Measurements from ENCODE around the gene DHRS4L2.

Gene DHRS4L2

DNA sequence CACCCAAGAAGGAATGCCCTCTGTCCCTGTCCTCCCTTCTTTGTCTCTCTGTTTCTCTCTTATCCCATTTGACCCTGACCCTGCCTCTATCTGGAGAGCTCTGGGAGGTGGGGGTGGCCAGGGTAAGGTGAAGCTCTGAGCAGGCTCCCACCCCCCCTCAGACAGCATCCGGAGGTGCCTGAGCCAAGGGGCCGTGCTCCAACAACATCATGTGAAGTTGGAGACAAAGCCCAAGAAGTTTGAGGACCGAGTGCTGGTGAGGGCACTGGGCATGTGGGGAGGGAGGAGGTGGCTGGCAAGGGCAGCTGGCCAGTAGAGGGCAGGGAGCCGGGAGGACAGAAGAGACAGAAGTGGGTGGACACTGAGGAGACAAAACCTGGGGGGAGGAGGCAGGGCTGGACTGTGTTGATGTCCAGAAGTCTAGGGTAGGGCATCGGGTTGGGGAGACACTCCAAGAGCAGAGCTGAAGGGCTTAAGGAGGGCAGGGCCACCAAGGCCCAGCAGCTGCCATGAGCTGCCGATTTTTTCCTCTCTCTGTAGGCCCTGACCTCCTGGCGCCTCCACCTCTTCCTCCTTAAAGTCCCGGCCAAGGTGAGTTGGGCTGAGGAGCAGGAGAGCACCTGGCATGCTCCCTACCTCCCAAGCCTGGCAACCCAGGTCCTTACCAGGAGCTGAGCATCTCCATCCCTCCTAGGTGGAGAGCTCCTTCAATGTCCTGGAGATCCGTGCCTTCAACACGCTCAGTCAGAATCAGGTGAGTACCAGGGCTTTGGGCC lies 65.0 kb downstream of the DHRS4L2 start:
- DNase-seq (ENCODE audit: low spot score), result peak; percentile 3

DNA sequence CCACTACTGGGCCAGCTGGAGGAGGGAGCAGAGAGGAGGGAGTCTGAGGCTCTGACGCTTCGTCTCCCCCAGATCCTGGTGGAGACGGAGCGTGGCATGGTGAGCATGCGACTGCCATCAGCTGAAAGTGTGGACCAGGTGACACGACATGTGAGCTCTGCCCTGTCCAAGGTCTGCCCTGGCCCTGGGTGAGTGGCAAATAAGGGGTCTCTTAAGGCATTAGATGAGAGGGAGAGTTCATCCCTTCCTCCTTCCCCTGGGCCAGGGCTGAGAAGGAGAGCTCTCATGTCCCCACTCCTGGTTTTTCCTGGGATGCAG lies 65.6 kb downstream of the DHRS4L2 start:
- no peak for DNase-seq (ENCODE audit: low spot score)

DNA sequence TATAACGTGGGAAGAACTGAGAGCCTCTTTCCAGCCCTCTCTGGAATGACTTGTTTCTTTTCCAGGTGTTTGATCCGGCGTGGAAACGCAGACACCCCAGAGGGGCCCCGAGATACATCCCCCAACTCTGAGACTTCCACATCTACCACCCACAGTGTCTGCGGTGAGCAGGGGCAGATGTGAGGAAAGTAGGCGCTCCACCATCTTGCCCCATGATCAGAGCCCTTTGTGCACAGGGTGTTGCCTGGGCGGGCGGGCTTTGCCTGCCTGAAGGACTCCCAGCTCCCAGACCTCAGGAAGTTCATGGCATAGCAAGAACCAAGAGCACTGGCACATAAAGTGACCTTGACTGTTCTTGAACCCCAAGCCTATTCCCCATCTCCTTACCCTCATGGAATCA lies 65.9 kb downstream of the DHRS4L2 start:
- DNase-seq (ENCODE audit: low spot score), result peak; percentile 5
